Astrocyte (in vitro differentiated cells and primary cell): ENCODE data around the gene SAMD10.

Experiments
- CTCF ChIP-seq: IDR thresholded peaks from 2 replicates; pipeline ENCODE4 v1.5.1; 2011; ENCODE audit warnings: low read depth, mild to moderate bottlenecking, inconsistent platforms, low read length, moderate library complexity; ENCODE audit not compliant: insufficient read depth
- EZH2 ChIP-seq: IDR thresholded peaks from 2 replicates; pipeline ENCODE4 v1.6.1; 2012; ENCODE audit warnings: mild to moderate bottlenecking, low read length, inconsistent platforms; ENCODE audit not compliant: insufficient read depth

- TF ChIP-seq EZH2 (no peak), CTCF (no peak)
Measured at GRCh38 chr20:63937596-63937995, 41.8 kb downstream of the SAMD10 start.
